NCI-H345 (cell line): Measurements from ENCODE around the gene RUFY3.
"Not testable (repeated sequence)": the region's sequence is repeated elsewhere in the genome, so short reads cannot be mapped to it uniquely, and the experiment has no call there.

Experiments used
- DNase-seq: peaks from one replicate; lab custom pipeline; 2025; lab: John Stamatoyannopoulos, UW

The RUFY3 gene

GRCh38 chr4:70737409-70737808, 15.6 kb downstream of the RUFY3 start:
- no peak for DNase-seq

- DNase-seq, result no peak
These were observed 18.0 kb downstream of the RUFY3 start for GRCh38 chr4:70739496-70740337.

GRCh38 chr4:70741867-70742658, 20.3 kb downstream of the RUFY3 start:
- DNase-seq, result no peak

GRCh38 chr4:70743731-70744130, 22.0 kb downstream of the RUFY3 start:
- no peak for DNase-seq

- no peak for DNase-seq
These were observed 24.5 kb downstream of the RUFY3 start for GRCh38 chr4:70746179-70746839.

GRCh38 chr4:70747874-70748273, 26.1 kb downstream of the RUFY3 start:
- no peak for DNase-seq

- no peak for DNase-seq
These were observed 27.5 kb downstream of the RUFY3 start for GRCh38 chr4:70749313-70749712.

- no peak for DNase-seq
These were observed 30.5 kb downstream of the RUFY3 start for GRCh38 chr4:70752236-70752635.

GRCh38 chr4:70753630-70754029, 31.9 kb downstream of the RUFY3 start:
- DNase-seq, result no peak

GRCh38 chr4:70754470-70754869, 32.7 kb downstream of the RUFY3 start:
- no peak for DNase-seq

- DNase-seq, result no peak
These were observed 33.4 kb downstream of the RUFY3 start for GRCh38 chr4:70754990-70755688.

GRCh38 chr4:70759126-70759525, 37.4 kb downstream of the RUFY3 start:
- no peak for DNase-seq

GRCh38 chr4:70759627-70760026, 37.9 kb downstream of the RUFY3 start:
- DNase-seq, result no peak

GRCh38 chr4:70760662-70761061, 38.9 kb downstream of the RUFY3 start:
- no peak for DNase-seq

- no peak for DNase-seq
These were observed 39.6 kb downstream of the RUFY3 start for GRCh38 chr4:70761276-70761816.

GRCh38 chr4:70765368-70765767, 43.6 kb downstream of the RUFY3 start:
- no peak for DNase-seq

- DNase-seq, result no peak
These were observed 46.7 kb downstream of the RUFY3 start for GRCh38 chr4:70768301-70768948.

GRCh38 chr4:70769396-70769795, 47.6 kb downstream of the RUFY3 start:
- DNase-seq, result not testable (repeated sequence)

GRCh38 chr4:70772929-70773555, 51.3 kb downstream of the RUFY3 start:
- DNase-seq, result no peak

- DNase-seq, result no peak
These were observed 57.2 kb downstream of the RUFY3 start for GRCh38 chr4:70778888-70779422.
